A549 (cell line): ENCODE measurements around the gene FAM118A. TPM values are rescaled to one million over a fixed set of nuclear protein-coding genes. Genes with fewer than 3 reads are reported as not detected.

Source experiments
- ATAC-seq, 2 experiments: fragments of 200-7000 bp in 1 of 2; fragments of >200 bp in 1 of 2; cut with Nextera tagmentation in 1 of 2; cut with Tn5 transposase in 1 of 2; 3 replicates each; pipeline versions ENCODE4 v1.8.0 to v1.9.1; 2018 to 2020; ENCODE audit warnings: mild to moderate bottlenecking in 1 of 2, moderate library complexity in 1 of 2
- CTCF ChIA-PET: fragments of 300-600 bp; sonication (Branson Sonifier 250); formaldehyde crosslinking; extraction: SDS; loops from one replicate; lab custom pipeline; 2021; ENCODE audit warnings: antibody characterized with exemption, inconsistent platforms; lab: Yijun Ruan, JAX
- POLR2A ChIA-PET: fragments of 350-600 bp; formaldehyde crosslinking; extraction: SDS; loops from one replicate; lab custom pipeline; 2021; ENCODE audit warnings: antibody characterized with exemption, inconsistent platforms; lab: Yijun Ruan, JAX
- DNase-seq, 2 experiments: peaks; one replicate each; pipeline versions ENCODE4 v3.0.0 to v3.0.0-alpha.2; 2011 to 2016; ENCODE audit warnings: low read depth in 1 of 2, low spot score in 1 of 2
- FAIRE-seq: peaks from 2 replicates; lab custom pipeline; 2011; peaks lifted over from hg19 to GRCh38; lab: Jason Lieb, UNC
- H3K27ac ChIP-seq, 2 experiments: fragments of >200 bp; sonication (Bioruptor Twin); formaldehyde crosslinking; 3 replicates each; pipeline ENCODE4 v1.5.1; 2016 to 2017
- H3K4me1 ChIP-seq: fragments of >200 bp; sonication (Bioruptor Twin); formaldehyde crosslinking; 3 replicates; pipeline ENCODE4 v1.6.1; 2016
- H3K4me2 ChIP-seq: fragments of >200 bp; sonication (Bioruptor Twin); formaldehyde crosslinking; 3 replicates; pipeline ENCODE4 v1.6.1; 2016
- H3K4me3 ChIP-seq: fragments of >200 bp; sonication (Bioruptor Twin); formaldehyde crosslinking; 3 replicates; pipeline ENCODE4 v1.5.1; 2016
- H3K9me3 ChIP-seq: fragments of >200 bp; sonication (Bioruptor Twin); formaldehyde crosslinking; 3 replicates; pipeline ENCODE4 v1.6.1; 2016
- CEBPB ChIP-seq, 2 experiments: fragments of >200 bp in 1 of 2; sonication (Bioruptor Twin) in 1 of 2; formaldehyde crosslinking in 1 of 2; IDR thresholded peaks; 2 replicates each; pipeline ENCODE4 v1.6.1; 2012 to 2016
- CTCF ChIP-seq: fragments of >200 bp; sonication (Bioruptor Twin); formaldehyde crosslinking; IDR thresholded peaks from 3 replicates; pipeline ENCODE4 v1.5.1; 2016
- EHMT2 ChIP-seq: fragments of 200-600 bp; sonication (generic); IDR thresholded peaks from 2 replicates; pipeline ENCODE4 v1.6.1; 2016; ENCODE audit warnings: antibody characterized with exemption, low read depth, mild to moderate bottlenecking, moderate library complexity
- FOSL2 ChIP-seq, 2 experiments: fragments of 450-650 bp in 1 of 2; fragments of >200 bp in 1 of 2; sonication (Bioruptor Twin) in 1 of 2; formaldehyde crosslinking; IDR thresholded peaks; 2 replicates each; pipeline versions ENCODE4 v1.5.0 to v1.6.1; 2016 to 2020; ENCODE audit warnings: mild to moderate bottlenecking in 1 of 2, moderate library complexity in 1 of 2
- FOXS1 ChIP-seq: fragments of 250-450 bp; sonication (Bioruptor Pico); IDR thresholded peaks from 2 replicates; pipeline ENCODE4 v1.5.0; 2020; ENCODE audit warnings: mild to moderate bottlenecking, moderate library complexity
- JUNB ChIP-seq: fragments of >200 bp; sonication (Bioruptor Twin); formaldehyde crosslinking; IDR thresholded peaks from 2 replicates; pipeline ENCODE4 v1.6.1; 2016
- KDM1A ChIP-seq: fragments of 200-600 bp; sonication (generic); IDR thresholded peaks from 2 replicates; pipeline ENCODE4 v1.6.1; 2016; ENCODE audit warnings: low read depth, mild to moderate bottlenecking
- MAFK ChIP-seq: fragments of 450-650 bp; IDR thresholded peaks from 2 replicates; pipeline ENCODE4 v1.6.1; 2014; ENCODE audit not compliant: partially characterized antibody
- NFE2L2 ChIP-seq: fragments of 150-350 bp; conservative IDR thresholded peaks from 2 replicates; pipeline ENCODE4 v1.6.1; 2014; ENCODE audit warnings: low read length
- RAD21 ChIP-seq, 2 experiments: fragments of >200 bp in 1 of 2; sonication (Bioruptor Twin) in 1 of 2; formaldehyde crosslinking in 1 of 2; IDR thresholded peaks in 1 of 2; conservative IDR thresholded peaks in 1 of 2; 2 replicates in 1 of 2; 3 replicates in 1 of 2; pipeline ENCODE4 v1.6.1; 2012 to 2018; ENCODE audit warnings: inconsistent platforms in 1 of 2
- RFX5 ChIP-seq: fragments of 450-650 bp; IDR thresholded peaks from 2 replicates; pipeline ENCODE4 v1.7.1; 2014; ENCODE audit warnings: antibody characterized with exemption, mild to moderate bottlenecking, moderate library complexity
- RNF2 ChIP-seq: fragments of 200-600 bp; sonication (generic); IDR thresholded peaks from 2 replicates; pipeline ENCODE4 v1.6.1; 2016; ENCODE audit warnings: low read depth, mild to moderate bottlenecking, antibody characterized with exemption, moderate library complexity, borderline replicate concordance
- WGBS: methylation state at CpG from one replicate; pipeline ENCODE4 v1.1.6; 2017; ENCODE audit errors: missing lambda C conversion rate; 5-methylcytosine and 5-hydroxymethylcytosine counted together
- polyA plus RNA-seq, 4 experiments: library from polyadenylated mRNA; depleted of rRNA in 3 of 4; stranded (reverse); fragments of >200 nt; fragmentation: RNase III in 1 of 4; extraction: RNeasy Plus Mini Kit Qiagen cat#74134 plus additional on column Dnase treatment in 1 of 4; gene quantifications; 2 replicates in 3 of 4; 3 replicates in 1 of 4; pipeline ENCODE4 v1.2.3, GENCODE V29; 2011 to 2017
- TF ChIP-seq, protein P1 (sequence below): IDR thresholded peaks from 2 replicates; pipeline ENCODE4 v1.6.1; 2012
- TF ChIP-seq, protein P2 (sequence below): fragments of >200 bp; sonication (Bioruptor Twin); formaldehyde crosslinking; IDR thresholded peaks from 2 replicates; pipeline ENCODE4 v1.6.1; 2016
- TF ChIP-seq, protein P3 (sequence below): fragments of 250-450 bp; sonication (Bioruptor Pico); IDR thresholded peaks from 2 replicates; pipeline ENCODE4 v1.5.0; 2020; ENCODE audit warnings: low read depth, mild to moderate bottlenecking, moderate library complexity

FAM118A gene
- polyA plus RNA-seq, 2 of the 4 experiments (the other 2 are of a cell fraction), result 16.8 to 18.1 TPM

GRCh38 chr22:45389546-45389945 lies 79.8 kb downstream of the FAM118A start:
- no peaks in the 10 kb centered on the region for H3K4me1 ChIP-seq
- POLR2A ChIA-PET, result no interaction called here
- WGBS, result 50% methylated on average over 3 of the region's 3 CpGs
- no peak overlapping the region for H3K4me2 ChIP-seq
- H3K9me3 ChIP-seq, result no peaks in the 10 kb centered on the region
- no peak overlapping the region for H3K4me3 ChIP-seq
- ATAC-seq, result no peak
- FAIRE-seq, result no peak
- no peak for TF ChIP-seq JUNB
- TF ChIP-seq FOSL2 (IDR thresholded peaks at IDR 0.05), result no peak
- no peak for TF ChIP-seq FOSL2 (CRISPR knock-in tag; IDR thresholded peaks at IDR 0.05)
- TF ChIP-seq RFX5, result no peak
- TF ChIP-seq, protein P1, sequence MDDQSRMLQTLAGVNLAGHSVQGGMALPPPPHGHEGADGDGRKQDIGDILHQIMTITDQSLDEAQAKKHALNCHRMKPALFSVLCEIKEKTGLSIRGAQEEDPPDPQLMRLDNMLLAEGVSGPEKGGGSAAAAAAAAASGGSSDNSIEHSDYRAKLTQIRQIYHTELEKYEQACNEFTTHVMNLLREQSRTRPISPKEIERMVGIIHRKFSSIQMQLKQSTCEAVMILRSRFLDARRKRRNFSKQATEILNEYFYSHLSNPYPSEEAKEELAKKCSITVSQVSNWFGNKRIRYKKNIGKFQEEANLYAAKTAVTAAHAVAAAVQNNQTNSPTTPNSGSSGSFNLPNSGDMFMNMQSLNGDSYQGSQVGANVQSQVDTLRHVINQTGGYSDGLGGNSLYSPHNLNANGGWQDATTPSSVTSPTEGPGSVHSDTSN, result no peak
- TF ChIP-seq, protein P2, sequence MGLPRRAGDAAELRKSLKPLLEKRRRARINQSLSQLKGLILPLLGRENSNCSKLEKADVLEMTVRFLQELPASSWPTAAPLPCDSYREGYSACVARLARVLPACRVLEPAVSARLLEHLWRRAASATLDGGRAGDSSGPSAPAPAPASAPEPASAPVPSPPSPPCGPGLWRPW, result no peak
- TF ChIP-seq NFE2L2, result no peak
- no peak for TF ChIP-seq RAD21 (conservative IDR thresholded peaks at IDR 0.05 in 1 of 2, IDR thresholded peaks at IDR 0.05 in 1 of 2)
- TF ChIP-seq CTCF, result no peak
- no peak for TF ChIP-seq CEBPB (IDR thresholded peaks at IDR 0.05)
- TF ChIP-seq RNF2, result no peak
- no peak for TF ChIP-seq EHMT2
- TF ChIP-seq FOXS1 (CRISPR knock-in tag), result no peak
- TF ChIP-seq MAFK, result no peak
- TF ChIP-seq, protein P3, sequence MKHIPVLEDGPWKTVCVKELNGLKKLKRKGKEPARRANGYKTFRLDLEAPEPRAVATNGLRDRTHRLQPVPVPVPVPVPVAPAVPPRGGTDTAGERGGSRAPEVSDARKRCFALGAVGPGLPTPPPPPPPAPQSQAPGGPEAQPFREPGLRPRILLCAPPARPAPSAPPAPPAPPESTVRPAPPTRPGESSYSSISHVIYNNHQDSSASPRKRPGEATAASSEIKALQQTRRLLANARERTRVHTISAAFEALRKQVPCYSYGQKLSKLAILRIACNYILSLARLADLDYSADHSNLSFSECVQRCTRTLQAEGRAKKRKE (CRISPR knock-in tag), result no peak
- no peak for TF ChIP-seq KDM1A
- CTCF ChIA-PET, result interaction anchor here (0.7 to 1.0 kb wide), 2 partner anchors 12 to 110 kb away, joined by 3 read pairs; no protein-coding TSS in a partner anchor
- no peak overlapping the region for H3K27ac ChIP-seq
- DNase-seq, result no peak

Other genes with a start within 250 kb of the FAM118A start
- gene NUP50, start 146.0 kb upstream of the FAM118A start, polyA plus RNA-seq (2011; rRNA removed), result 16.7 and 21.1 TPM in 2 replicates
- 24.4 to 25.3 TPM (median 25.0 TPM) in 3 replicates for gene NUP50, start 146.0 kb upstream of the FAM118A start, polyA plus RNA-seq (2017; fragmentation: RNase III; extraction: RNeasy Plus Mini Kit Qiagen cat#74134 plus additional on column Dnase treatment)
- gene KIAA0930, start 69.0 kb upstream of the FAM118A start, polyA plus RNA-seq (2011; rRNA removed), result 47.7 and 56.0 TPM in 2 replicates
- 51.7 to 60.0 TPM (median 58.1 TPM) in 3 replicates for gene KIAA0930, start 69.0 kb upstream of the FAM118A start, polyA plus RNA-seq (2017; fragmentation: RNase III; extraction: RNeasy Plus Mini Kit Qiagen cat#74134 plus additional on column Dnase treatment)
- gene UPK3A, start 25.0 kb upstream of the FAM118A start, polyA plus RNA-seq (2011; rRNA removed), result not detected in 2 replicates
- not detected in 3 replicates for gene UPK3A, start 25.0 kb upstream of the FAM118A start, polyA plus RNA-seq (2017; fragmentation: RNase III; extraction: RNeasy Plus Mini Kit Qiagen cat#74134 plus additional on column Dnase treatment)
- gene SMC1B, start 103.7 kb downstream of the FAM118A start, polyA plus RNA-seq (2011; rRNA removed), result not detected in 2 replicates
- 0.03 TPM in 1 of 3 replicates, not detected in the others for gene SMC1B, start 103.7 kb downstream of the FAM118A start, polyA plus RNA-seq (2017; fragmentation: RNase III; extraction: RNeasy Plus Mini Kit Qiagen cat#74134 plus additional on column Dnase treatment)
- gene RIBC2, start 103.8 kb downstream of the FAM118A start, polyA plus RNA-seq (2011; rRNA removed), result 2.4 and 3.0 TPM in 2 replicates
- gene RIBC2, start 103.8 kb downstream of the FAM118A start, polyA plus RNA-seq (2017; fragmentation: RNase III; extraction: RNeasy Plus Mini Kit Qiagen cat#74134 plus additional on column Dnase treatment), result 2.4 to 3.8 TPM (median 3.6 TPM) in 3 replicates
- 18.2 and 20.0 TPM in 2 replicates for gene FBLN1, start 192.9 kb downstream of the FAM118A start, polyA plus RNA-seq (2011; rRNA removed)
- 31.0 to 34.4 TPM (median 32.7 TPM) in 3 replicates for gene FBLN1, start 192.9 kb downstream of the FAM118A start, polyA plus RNA-seq (2017; fragmentation: RNase III; extraction: RNeasy Plus Mini Kit Qiagen cat#74134 plus additional on column Dnase treatment)